ENCODE measurements around the gene SETD1B. TPM values are rescaled to one million over a fixed set of nuclear protein-coding genes. Genes with fewer than 3 reads are reported as not detected.

Gene SETD1B
- total and polyA plus RNA-seq, 2 donors (not counting 1 experiment from before 2014, with no cell fraction given) = 7.9 to 61.4 TPM

- no peak overlapping the region for H3K9ac ChIP-seq (ENCODE audit: low read length)
- H3K4me3 ChIP-seq (ENCODE audit: control extremely low read depth in 1 of 5, extremely low read depth in 1 of 5, insufficient read depth in 1 of 5, low read depth in 2 of 5, low read length in 4 of 5) = no peak overlapping the region
- Mint-ChIP-seq H3K9me3 (ENCODE audit: insufficient read depth) (no peaks in the 10 kb centered on the region), H3K27ac (no peak overlapping the region), H3K4me3 (no peak overlapping the region), H3K27me3 (no peaks in the 10 kb centered on the region), H3K4me1 (peaks cover 11% of the 10 kb centered on the region)
- ATAC-seq (ENCODE audit: low read depth) (no peak), DNase-seq (no peak)
- no peak overlapping the region for H3K27ac ChIP-seq (ENCODE audit: low read length in 2 of 2)
- no peaks in the 10 kb centered on the region for H4K20me1 ChIP-seq (ENCODE audit: control insufficient read depth, insufficient read depth, low read length, poor library complexity, severe bottlenecking)
- no peaks in the 10 kb centered on the region for H3K9me3 ChIP-seq (ENCODE audit: control extremely low read depth in 1 of 3, control insufficient read depth in 2 of 3, insufficient read depth in 1 of 3, low read length in 2 of 3)
- no peaks in the 10 kb centered on the region for H3K79me2 ChIP-seq (ENCODE audit: control insufficient read depth, insufficient read depth, low read length)
- CTCF ChIA-PET = interaction anchor here (0.9 to 3.0 kb wide), 4 partner anchors 23 to 42 kb away, joined by 3 to 8 read pairs (median 6); partner anchors contain the start of gene RHOF
- POLR2A ChIA-PET = interaction anchor here (0.6 kb wide), 1 partner anchor 51 kb away, joined by 3 read pairs; no protein-coding TSS in a partner anchor
- H3K36me3 ChIP-seq (replicated peaks in 1 of 2; ENCODE audit: control extremely low read depth in 1 of 2, control insufficient read depth in 1 of 2, extremely low read depth in 1 of 2, insufficient read depth in 2 of 2, low read length in 1 of 2) = no peaks in the 10 kb centered on the region
- peaks cover 7% of the 10 kb centered on the region in 2 donors for H3K4me1 ChIP-seq (ENCODE audit: control insufficient read depth in 2 of 2, insufficient read depth in 2 of 2, low read length in 2 of 2)
- intact Hi-C loops (cut with micrococcal nuclease) = loop anchor here (5.0 kb wide), 1 partner anchor 58 kb away; the partner anchor contains the start of gene TMEM120B
- no peaks in the 10 kb centered on the region for H3K27me3 ChIP-seq (replicated peaks in 1 of 4; ENCODE audit: control extremely low read depth in 1 of 4, control insufficient read depth in 3 of 4, insufficient read depth in 4 of 4, low read length in 3 of 4)
- no peak for TF ChIP-seq EZH2 (IDR thresholded peaks at IDR 0.05; ENCODE audit: borderline replicate concordance, insufficient read depth, low read depth, low read length, poor library complexity, severe bottlenecking)
- TF ChIP-seq, protein P1, sequence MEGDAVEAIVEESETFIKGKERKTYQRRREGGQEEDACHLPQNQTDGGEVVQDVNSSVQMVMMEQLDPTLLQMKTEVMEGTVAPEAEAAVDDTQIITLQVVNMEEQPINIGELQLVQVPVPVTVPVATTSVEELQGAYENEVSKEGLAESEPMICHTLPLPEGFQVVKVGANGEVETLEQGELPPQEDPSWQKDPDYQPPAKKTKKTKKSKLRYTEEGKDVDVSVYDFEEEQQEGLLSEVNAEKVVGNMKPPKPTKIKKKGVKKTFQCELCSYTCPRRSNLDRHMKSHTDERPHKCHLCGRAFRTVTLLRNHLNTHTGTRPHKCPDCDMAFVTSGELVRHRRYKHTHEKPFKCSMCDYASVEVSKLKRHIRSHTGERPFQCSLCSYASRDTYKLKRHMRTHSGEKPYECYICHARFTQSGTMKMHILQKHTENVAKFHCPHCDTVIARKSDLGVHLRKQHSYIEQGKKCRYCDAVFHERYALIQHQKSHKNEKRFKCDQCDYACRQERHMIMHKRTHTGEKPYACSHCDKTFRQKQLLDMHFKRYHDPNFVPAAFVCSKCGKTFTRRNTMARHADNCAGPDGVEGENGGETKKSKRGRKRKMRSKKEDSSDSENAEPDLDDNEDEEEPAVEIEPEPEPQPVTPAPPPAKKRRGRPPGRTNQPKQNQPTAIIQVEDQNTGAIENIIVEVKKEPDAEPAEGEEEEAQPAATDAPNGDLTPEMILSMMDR (IDR thresholded peaks at IDR 0.05) = no peak
- H2AFZ ChIP-seq (ENCODE audit: insufficient read depth, low read depth, low read length, poor library complexity, severe bottlenecking) = no peak overlapping the region
- WGBS (ENCODE audit: insufficient coverage) = 86% methylated on average over 11 of the region's 11 CpGs
- H3K4me2 ChIP-seq (replicated peaks; ENCODE audit: low read depth, low read length, poor library complexity, severe bottlenecking) = no peak overlapping the region
Measured at GRCh38 chr12:121769831-121770301, 33.9 kb upstream of the SETD1B start.

- TF ChIP-seq, protein P1 (IDR thresholded peaks at IDR 0.05) = no peak
- TF ChIP-seq EZH2 (IDR thresholded peaks at IDR 0.05; ENCODE audit: borderline replicate concordance, insufficient read depth, low read depth, low read length, poor library complexity, severe bottlenecking) = no peak
- H3K27ac ChIP-seq (ENCODE audit: low read length in 2 of 2) = no peak overlapping the region
- no peak overlapping the region for H3K9ac ChIP-seq (ENCODE audit: low read length)
- H3K4me1 ChIP-seq (ENCODE audit: control insufficient read depth in 2 of 2, insufficient read depth in 2 of 2, low read length in 2 of 2) = peaks cover 7% of the 10 kb centered on the region in 2 donors
- intact Hi-C loops (cut with micrococcal nuclease) = loop anchor here (5.0 kb wide), 1 partner anchor 58 kb away; the partner anchor contains the start of gene TMEM120B
- no peak overlapping the region for H2AFZ ChIP-seq (ENCODE audit: insufficient read depth, low read depth, low read length, poor library complexity, severe bottlenecking)
- Mint-ChIP-seq H3K27ac (no peak overlapping the region), H3K9me3 (ENCODE audit: insufficient read depth) (no peaks in the 10 kb centered on the region), H3K4me1 (peaks cover 11% of the 10 kb centered on the region), H3K4me3 (no peak overlapping the region), H3K27me3 (no peaks in the 10 kb centered on the region)
- ATAC-seq (ENCODE audit: low read depth) = no peak
- no peaks in the 10 kb centered on the region for H4K20me1 ChIP-seq (ENCODE audit: control insufficient read depth, insufficient read depth, low read length, poor library complexity, severe bottlenecking)
- 96% methylated on average over 9 of the region's 9 CpGs for WGBS (ENCODE audit: insufficient coverage)
- H3K36me3 ChIP-seq (replicated peaks in 1 of 2; ENCODE audit: control extremely low read depth in 1 of 2, control insufficient read depth in 1 of 2, extremely low read depth in 1 of 2, insufficient read depth in 2 of 2, low read length in 1 of 2) = no peaks in the 10 kb centered on the region
- H3K4me3 ChIP-seq (ENCODE audit: control extremely low read depth in 1 of 5, extremely low read depth in 1 of 5, insufficient read depth in 1 of 5, low read depth in 2 of 5, low read length in 4 of 5) = no peak overlapping the region
- H3K4me2 ChIP-seq (replicated peaks; ENCODE audit: low read depth, low read length, poor library complexity, severe bottlenecking) = no peak overlapping the region
- H3K27me3 ChIP-seq (replicated peaks in 1 of 4; ENCODE audit: control extremely low read depth in 1 of 4, control insufficient read depth in 3 of 4, insufficient read depth in 4 of 4, low read length in 3 of 4) = no peaks in the 10 kb centered on the region
- peaks cover 4% of the 10 kb centered on the region for H3K79me2 ChIP-seq (ENCODE audit: control insufficient read depth, insufficient read depth, low read length)
- POLR2A ChIA-PET = no interaction called here
- no peak for DNase-seq
- CTCF ChIA-PET = interaction anchor here (0.6 to 3.0 kb wide), 5 partner anchors 23 to 644 kb away, joined by 3 to 8 read pairs (median 5); partner anchors contain the start of gene RHOF
- no peaks in the 10 kb centered on the region for H3K9me3 ChIP-seq (ENCODE audit: control extremely low read depth in 1 of 3, control insufficient read depth in 2 of 3, insufficient read depth in 1 of 3, low read length in 2 of 3)
Measured at GRCh38 chr12:121770388-121770787, 33.4 kb upstream of the SETD1B start.
